NCI-H510A (cell line): ENCODE measurements around the gene NDUFAF8.

Experiments
- DNase-seq: peaks from one replicate; lab custom pipeline; 2025; lab: John Stamatoyannopoulos, UW

NDUFAF8 gene

DNA sequence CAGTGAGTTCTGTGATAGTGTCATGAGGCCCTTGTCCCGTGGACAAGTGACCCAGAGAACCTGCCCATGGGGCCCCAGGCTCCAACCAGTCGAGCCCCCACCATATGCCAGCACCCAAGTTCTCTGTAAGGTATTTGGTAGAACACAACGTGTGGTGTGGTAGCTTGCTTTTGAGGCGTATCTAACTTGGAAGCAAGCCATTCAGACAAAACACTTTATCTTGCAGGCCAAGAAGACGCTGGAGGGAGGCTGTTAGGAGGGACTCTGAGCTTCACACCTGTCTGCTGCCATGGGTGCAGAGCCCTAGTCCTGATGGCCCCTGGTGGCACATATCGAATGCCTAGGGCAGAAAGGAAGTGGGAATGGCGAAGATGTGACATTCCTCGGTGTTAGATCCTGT is 1.6 kb downstream of the NDUFAF8 start:
- no peak for DNase-seq

GRCh38 chr17:81241203-81241602 is 2.1 kb downstream of the NDUFAF8 start:
- no peak for DNase-seq

GRCh38 chr17:81241648-81242420 is 2.7 kb downstream of the NDUFAF8 start:
- DNase-seq = no peak

- no peak for DNase-seq
Measured at GRCh38 chr17:81242421-81243332, 3.6 kb downstream of the NDUFAF8 start.

DNA sequence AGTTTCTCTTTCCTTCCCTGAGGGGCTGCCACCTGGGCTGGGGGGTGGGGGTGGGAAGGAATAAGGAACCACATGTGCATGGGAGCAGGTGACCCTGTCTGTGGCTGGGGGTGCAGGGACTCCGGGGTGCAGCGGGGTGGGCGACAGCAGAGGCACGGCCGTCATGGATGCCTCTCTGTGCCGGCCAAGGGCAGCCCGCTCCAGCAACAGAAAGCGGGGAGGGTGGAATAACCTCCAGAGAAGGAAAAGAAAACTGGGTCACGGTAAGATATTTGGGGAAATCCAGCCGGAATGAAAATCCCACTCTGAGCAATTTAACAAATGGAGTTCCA is 4.2 kb downstream of the NDUFAF8 start:
- no peak for DNase-seq

- DNase-seq = no peak
Measured at GRCh38 chr17:81244358-81245023, 5.4 kb downstream of the NDUFAF8 start.

- no peak for DNase-seq
Measured at GRCh38 chr17:81245024-81245664, 6.0 kb downstream of the NDUFAF8 start.

- DNase-seq = no peak
Measured at GRCh38 chr17:81245665-81246342, 6.7 kb downstream of the NDUFAF8 start.

GRCh38 chr17:81246343-81246670 is 7.2 kb downstream of the NDUFAF8 start:
- DNase-seq = no peak

DNA sequence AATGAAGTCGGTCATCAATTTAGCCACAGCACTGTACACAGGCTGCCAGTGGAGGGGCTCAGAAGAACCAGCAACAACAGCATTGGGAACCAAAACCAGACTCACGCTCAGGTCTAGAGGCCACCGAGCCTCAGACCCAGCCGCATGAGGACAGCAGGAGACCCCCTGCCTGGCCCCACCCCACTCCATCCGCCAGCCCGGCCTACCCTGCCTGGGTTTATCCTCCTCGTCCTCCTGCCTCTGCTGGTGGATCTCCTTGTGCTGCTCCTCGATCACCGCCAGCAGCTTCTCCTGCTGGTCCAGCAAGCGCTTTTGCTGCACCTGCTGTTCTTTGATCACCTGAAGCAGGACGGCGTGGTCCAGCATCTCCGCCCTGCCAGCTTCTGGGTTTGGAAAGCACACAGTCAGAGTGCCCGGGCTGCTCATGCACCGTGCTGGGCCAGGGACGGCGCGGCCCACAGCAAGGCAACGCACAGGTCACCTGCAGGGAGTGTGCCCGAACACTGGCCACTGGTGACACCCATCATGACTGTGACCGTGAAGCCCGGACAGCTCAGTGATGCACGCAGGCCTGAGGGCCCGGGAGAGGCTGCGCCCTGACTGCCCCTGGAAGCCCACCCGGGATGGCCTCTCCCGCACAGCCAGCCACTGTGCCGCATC is 7.7 kb downstream of the NDUFAF8 start:
- no peak for DNase-seq

GRCh38 chr17:81247339-81247990 is 8.3 kb downstream of the NDUFAF8 start:
- DNase-seq = no peak

- DNase-seq = no peak
Measured at GRCh38 chr17:81248649-81249048, 9.5 kb downstream of the NDUFAF8 start.

- DNase-seq = no peak
Measured at GRCh38 chr17:81249223-81250040, 10.3 kb downstream of the NDUFAF8 start.

GRCh38 chr17:81250286-81251093 is 11.4 kb downstream of the NDUFAF8 start:
- no peak for DNase-seq

GRCh38 chr17:81251094-81251708 is 12.1 kb downstream of the NDUFAF8 start:
- DNase-seq = no peak

- DNase-seq = peak; percentile 64
Measured at GRCh38 chr17:81251709-81252301, 12.7 kb downstream of the NDUFAF8 start.

GRCh38 chr17:81252326-81252986 is 13.3 kb downstream of the NDUFAF8 start:
- no peak for DNase-seq

DNA sequence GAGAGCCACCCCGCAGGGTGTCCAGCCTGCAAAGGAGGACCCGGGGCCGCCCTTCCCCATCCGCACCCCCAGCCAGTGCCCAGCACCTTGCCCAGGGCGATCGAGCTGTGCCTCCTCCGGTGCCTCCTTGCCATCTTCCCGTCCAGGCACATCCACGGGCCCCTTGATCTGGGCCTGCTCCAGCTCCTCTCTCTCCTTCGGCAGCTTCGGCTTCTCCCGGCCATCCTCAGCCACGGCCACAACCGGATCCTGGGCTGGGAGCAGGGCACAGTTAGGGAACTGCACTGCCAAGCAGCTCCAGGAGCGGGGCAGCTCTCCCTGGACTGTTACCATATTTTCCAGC is 13.8 kb downstream of the NDUFAF8 start:
- DNase-seq = no peak
